ENCODE measurements around the gene KCNJ10.

The KCNJ10 gene

GRCh38 chr1:160020196-160020595 lies 49.8 kb downstream of the KCNJ10 start:
- no peak for DNase-seq

- DNase-seq = no peak
Observed at GRCh38 chr1:160018900-160019299, 51.1 kb downstream of the KCNJ10 start.

- DNase-seq = no peak
Observed at GRCh38 chr1:160018347-160018746, 51.6 kb downstream of the KCNJ10 start.

- DNase-seq = no peak
Observed at GRCh38 chr1:160017592-160017991, 52.4 kb downstream of the KCNJ10 start.

GRCh38 chr1:160011781-160012180 lies 58.2 kb downstream of the KCNJ10 start:
- no peak for DNase-seq

- DNase-seq = no peak
Observed at GRCh38 chr1:160009801-160010200, 60.2 kb downstream of the KCNJ10 start.

GRCh38 chr1:160009081-160009480 lies 60.9 kb downstream of the KCNJ10 start:
- no peak for DNase-seq

GRCh38 chr1:160007577-160008200 lies 62.3 kb downstream of the KCNJ10 start:
- DNase-seq = no peak

- peak; percentile 11 for DNase-seq
Observed at GRCh38 chr1:160006312-160006940, 63.5 kb downstream of the KCNJ10 start.

- DNase-seq = no peak
Observed at GRCh38 chr1:160005070-160005469, 64.9 kb downstream of the KCNJ10 start.

- DNase-seq = no peak
Observed at GRCh38 chr1:160004425-160004824, 65.5 kb downstream of the KCNJ10 start.

GRCh38 chr1:160004001-160004400 lies 66.0 kb downstream of the KCNJ10 start:
- DNase-seq = no peak

GRCh38 chr1:160001440-160001839 lies 68.5 kb downstream of the KCNJ10 start:
- DNase-seq = no peak

- DNase-seq = no peak
Observed at GRCh38 chr1:159999204-159999603, 70.8 kb downstream of the KCNJ10 start.

GRCh38 chr1:159996653-159997052 lies 73.3 kb downstream of the KCNJ10 start:
- no peak for DNase-seq

GRCh38 chr1:159994896-159995295 lies 75.1 kb downstream of the KCNJ10 start:
- DNase-seq = no peak

- no peak for DNase-seq
Observed at GRCh38 chr1:159993911-159994310, 76.0 kb downstream of the KCNJ10 start.

- DNase-seq = no peak
Observed at GRCh38 chr1:159992161-159992560, 77.8 kb downstream of the KCNJ10 start.

GRCh38 chr1:159991513-159991912 lies 78.4 kb downstream of the KCNJ10 start:
- DNase-seq = no peak

GRCh38 chr1:159990005-159990404 lies 80.0 kb downstream of the KCNJ10 start:
- no peak for DNase-seq

GRCh38 chr1:159989581-159989980 lies 80.4 kb downstream of the KCNJ10 start:
- DNase-seq = no peak

GRCh38 chr1:159988006-159988405 lies 82.0 kb downstream of the KCNJ10 start:
- DNase-seq = no peak

- DNase-seq = no peak
Observed at GRCh38 chr1:159987186-159987585, 82.8 kb downstream of the KCNJ10 start.

GRCh38 chr1:159986531-159986930 lies 83.4 kb downstream of the KCNJ10 start:
- no peak for DNase-seq

GRCh38 chr1:159986093-159986492 lies 83.9 kb downstream of the KCNJ10 start:
- no peak for DNase-seq
